Measurements from ENCODE around the gene MARCHF2. TPM values are rescaled to one million over a fixed set of nuclear protein-coding genes. Genes with fewer than 3 reads are reported as not detected.

MARCHF2 gene
- total RNA-seq, 1 donor from 2014 or later: 45.0 TPM

DNA sequence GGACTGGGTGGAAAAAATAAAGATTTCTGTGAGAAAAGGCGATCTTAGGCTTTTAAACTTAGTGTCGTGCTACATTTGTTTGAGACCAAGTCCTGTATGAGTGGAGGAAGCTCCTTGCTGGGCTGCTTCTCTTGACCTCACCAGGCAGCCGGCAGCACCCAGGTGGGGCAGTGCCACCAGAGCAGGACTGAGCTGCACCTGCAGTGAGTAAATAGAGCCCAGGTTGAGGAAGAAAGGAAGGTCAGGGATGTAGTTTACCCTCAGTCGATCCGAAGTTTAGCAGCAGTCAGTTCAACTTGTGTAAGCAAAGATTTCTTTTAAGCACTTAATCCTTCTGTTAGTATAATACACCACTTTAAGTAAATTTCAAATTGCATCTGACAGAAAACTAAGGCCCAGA, 45.3 kb downstream of the MARCHF2 start:
- TF ChIP-seq CTCF (IDR thresholded peaks at IDR 0.05): no peak
- Mint-ChIP-seq H3K36me3 (ENCODE audit: unreplicated experiment) (peaks cover 32% of the 10 kb centered on the region), H3K4me1 (ENCODE audit: unreplicated experiment) (peaks cover 86% of the 10 kb centered on the region), H3K27me3 (ENCODE audit: unreplicated experiment) (no peaks in the 10 kb centered on the region), H3K27ac (ENCODE audit: unreplicated experiment) (peak overlapping the region; percentile 94), H3K4me3 (ENCODE audit: unreplicated experiment) (peak overlapping the region; percentile 37), H3K9me3 (ENCODE audit: unreplicated experiment) (no peaks in the 10 kb centered on the region)
- no peak for DNase-seq (ENCODE audit: extremely low spot score, unreplicated experiment)

- Mint-ChIP-seq H3K27me3 (ENCODE audit: unreplicated experiment) (no peaks in the 10 kb centered on the region), H3K9me3 (ENCODE audit: unreplicated experiment) (no peaks in the 10 kb centered on the region), H3K4me1 (ENCODE audit: unreplicated experiment) (peaks cover 82% of the 10 kb centered on the region), H3K4me3 (ENCODE audit: unreplicated experiment) (peak overlapping the region; percentile 68), H3K27ac (ENCODE audit: unreplicated experiment) (peak overlapping the region; percentile 94), H3K36me3 (ENCODE audit: unreplicated experiment) (peaks cover 34% of the 10 kb centered on the region)
- no peak for TF ChIP-seq CTCF (IDR thresholded peaks at IDR 0.05)
- DNase-seq (ENCODE audit: extremely low spot score, unreplicated experiment): no peak
These were observed 46.0 kb downstream of the MARCHF2 start for GRCh38 chr19:8459095-8459494.

- TF ChIP-seq CTCF (IDR thresholded peaks at IDR 0.05): no peak
- peak overlapping the region; percentile 68 for H3K4me3 Mint-ChIP-seq (ENCODE audit: unreplicated experiment)
- no peaks in the 10 kb centered on the region for H3K27me3 Mint-ChIP-seq (ENCODE audit: unreplicated experiment)
- H3K27ac Mint-ChIP-seq (ENCODE audit: unreplicated experiment): peak overlapping the region; percentile 94
- no peak for DNase-seq (ENCODE audit: extremely low spot score, unreplicated experiment)
- H3K4me1 Mint-ChIP-seq (ENCODE audit: unreplicated experiment): peaks cover 79% of the 10 kb centered on the region
- H3K36me3 Mint-ChIP-seq (ENCODE audit: unreplicated experiment): peaks cover 37% of the 10 kb centered on the region
- no peaks in the 10 kb centered on the region for H3K9me3 Mint-ChIP-seq (ENCODE audit: unreplicated experiment)
These were observed 46.6 kb downstream of the MARCHF2 start for GRCh38 chr19:8459520-8460270.

DNA sequence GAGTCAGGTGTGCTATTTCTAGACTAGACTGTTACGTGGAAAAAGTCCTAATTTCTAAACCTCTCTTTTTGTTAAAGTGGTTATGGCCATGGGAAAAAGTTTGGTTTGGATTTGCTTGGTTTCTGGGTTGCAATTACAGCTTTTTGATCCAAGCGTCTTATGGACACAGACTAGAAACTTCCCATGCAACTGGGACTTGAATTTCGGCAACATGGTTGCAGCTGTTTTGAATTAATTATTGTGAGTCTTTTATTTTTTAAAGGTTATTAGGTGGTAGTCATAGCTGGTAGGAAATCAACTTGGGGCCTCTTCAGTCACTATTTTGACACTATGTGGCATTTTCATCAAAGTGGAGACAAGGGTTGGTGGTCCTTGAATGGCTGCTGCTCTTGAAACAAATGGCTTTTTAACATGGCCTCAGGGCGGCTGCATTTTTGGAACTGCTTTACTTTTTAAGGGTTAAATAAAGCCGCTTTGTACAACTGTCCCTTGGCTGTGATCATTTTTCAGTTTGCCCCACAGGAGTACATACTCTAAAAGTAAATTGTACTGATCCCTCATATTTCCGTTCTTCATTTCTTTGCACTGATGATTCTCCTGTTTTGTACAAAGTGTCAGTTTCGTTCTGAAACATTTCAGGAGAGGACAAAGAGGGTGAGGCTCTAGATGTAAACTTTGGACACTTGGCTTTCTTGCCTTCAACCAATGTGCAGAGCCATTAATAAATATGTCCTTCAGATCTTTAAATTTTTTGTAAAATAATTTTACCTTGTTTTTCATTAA, 47.6 kb downstream of the MARCHF2 start:
- peaks cover 40% of the 10 kb centered on the region for H3K36me3 Mint-ChIP-seq (ENCODE audit: unreplicated experiment)
- DNase-seq (ENCODE audit: extremely low spot score, unreplicated experiment): no peak
- H3K27ac Mint-ChIP-seq (ENCODE audit: unreplicated experiment): peak overlapping the region; percentile 94
- no peaks in the 10 kb centered on the region for H3K27me3 Mint-ChIP-seq (ENCODE audit: unreplicated experiment)
- TF ChIP-seq CTCF (IDR thresholded peaks at IDR 0.05): no peak
- no peaks in the 10 kb centered on the region for H3K9me3 Mint-ChIP-seq (ENCODE audit: unreplicated experiment)
- peak overlapping the region; percentile 68 for H3K4me3 Mint-ChIP-seq (ENCODE audit: unreplicated experiment)
- H3K4me1 Mint-ChIP-seq (ENCODE audit: unreplicated experiment): peaks cover 76% of the 10 kb centered on the region

DNA sequence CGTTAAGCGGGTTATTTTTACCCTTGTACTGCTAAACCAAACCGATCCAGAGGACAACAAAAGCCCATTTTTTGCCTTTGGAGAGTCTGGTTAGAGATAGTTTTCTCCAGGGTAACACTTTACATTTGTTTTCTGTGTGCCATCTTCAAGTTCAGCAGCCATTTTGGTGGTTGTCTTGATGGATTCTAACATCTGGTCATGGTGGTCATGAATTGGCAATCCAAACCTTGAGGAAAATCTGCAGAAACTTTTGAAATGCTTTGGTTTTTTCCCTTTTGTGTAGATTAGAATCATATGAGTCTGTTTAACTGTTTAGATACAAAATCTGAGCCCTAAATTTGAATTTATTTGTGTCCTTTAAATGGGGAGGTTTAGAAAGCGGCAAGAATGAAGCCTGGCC, 48.3 kb downstream of the MARCHF2 start:
- peaks cover 74% of the 10 kb centered on the region for H3K4me1 Mint-ChIP-seq (ENCODE audit: unreplicated experiment)
- H3K9me3 Mint-ChIP-seq (ENCODE audit: unreplicated experiment): no peaks in the 10 kb centered on the region
- no peak for DNase-seq (ENCODE audit: extremely low spot score, unreplicated experiment)
- no peak for TF ChIP-seq CTCF (IDR thresholded peaks at IDR 0.05)
- H3K27ac Mint-ChIP-seq (ENCODE audit: unreplicated experiment): peak overlapping the region; percentile 94
- H3K4me3 Mint-ChIP-seq (ENCODE audit: unreplicated experiment): peak overlapping the region; percentile 0
- H3K36me3 Mint-ChIP-seq (ENCODE audit: unreplicated experiment): peaks cover 40% of the 10 kb centered on the region
- H3K27me3 Mint-ChIP-seq (ENCODE audit: unreplicated experiment): no peaks in the 10 kb centered on the region

All from osteocyte (in vitro differentiated cells).